ENCODE results near the gene PPIL6.

The PPIL6 gene

GRCh38 chr6:109449795-109450673 lies 9.6 kb upstream of the PPIL6 start:
- TF ChIP-seq CTCF (conservative IDR thresholded peaks at IDR 0.05; ENCODE audit: low read depth) = no peak
- ChIA-PET CTCF (no interaction called here), POLR2A (ENCODE audit: low non-redundant PET) (no interaction called here)
- no peak overlapping the region for H3K27ac ChIP-seq
- DNase-seq (ENCODE audit: low spot score) = no peak

- no peak for TF ChIP-seq CTCF (conservative IDR thresholded peaks at IDR 0.05; ENCODE audit: low read depth)
- no peak for DNase-seq (ENCODE audit: low spot score)
- POLR2A ChIA-PET (ENCODE audit: low non-redundant PET) = no interaction called here
- CTCF ChIA-PET = interaction anchor here (3.1 kb wide), 1 partner anchor 262 kb away, joined by 11 read pairs; no protein-coding TSS in a partner anchor
- peak overlapping the region; percentile 32; the same call in 1 of the 2 replicates for H3K27ac ChIP-seq
Measured at GRCh38 chr6:109449064-109449794, 8.8 kb upstream of the PPIL6 start.

- DNase-seq (ENCODE audit: low spot score) = no peak
- CTCF ChIA-PET = interaction anchor here (3.1 kb wide), 1 partner anchor 261 kb away, joined by 11 read pairs; no protein-coding TSS in a partner anchor
- no peak for TF ChIP-seq CTCF (conservative IDR thresholded peaks at IDR 0.05; ENCODE audit: low read depth)
- POLR2A ChIA-PET (ENCODE audit: low non-redundant PET) = no interaction called here
- H3K27ac ChIP-seq = peak overlapping the region; percentile 32; the same call in 1 of the 2 replicates
Measured at GRCh38 chr6:109448615-109449014, 8.2 kb upstream of the PPIL6 start.

- DNase-seq (ENCODE audit: low spot score) = no peak
Measured at GRCh38 chr6:109447878-109448555, 7.6 kb upstream of the PPIL6 start.

GRCh38 chr6:109447087-109447486 lies 6.7 kb upstream of the PPIL6 start:
- ChIA-PET POLR2A (ENCODE audit: low non-redundant PET) (no interaction called here), CTCF (interaction anchor here (0.6 to 3.1 kb wide), 4 partner anchors 64 to 259 kb away, joined by 3 to 11 read pairs (median 6); no protein-coding TSS in a partner anchor)
- no peak overlapping the region; the same call in 1 of the 2 replicates for H3K27ac ChIP-seq
- TF ChIP-seq CTCF (conservative IDR thresholded peaks at IDR 0.05; ENCODE audit: low read depth) = no peak
- no peak for DNase-seq (ENCODE audit: low spot score)

More at GRCh38 chr6:109447878-109448555, 7.6 kb upstream of the PPIL6 start:
- TF ChIP-seq CTCF (conservative IDR thresholded peaks at IDR 0.05; ENCODE audit: low read depth) = no peak
- ChIA-PET POLR2A (ENCODE audit: low non-redundant PET) (no interaction called here), CTCF (interaction anchor here (0.7 to 3.1 kb wide), 2 partner anchors 256 to 260 kb away, joined by 6 to 11 read pairs; no protein-coding TSS in a partner anchor)
- peak overlapping the region; percentile 32; the same call in 1 of the 2 replicates for H3K27ac ChIP-seq

- POLR2A ChIA-PET (ENCODE audit: low non-redundant PET) = no interaction called here
- CTCF ChIA-PET = interaction anchor here (0.6 to 3.1 kb wide), 3 partner anchors 63 to 259 kb away, joined by 3 to 11 read pairs (median 6); no protein-coding TSS in a partner anchor
Measured at GRCh38 chr6:109446541-109446940, 6.1 kb upstream of the PPIL6 start.

More at GRCh38 chr6:109446541-109446940, 6.1 kb upstream of the PPIL6 start:
- no peak for TF ChIP-seq CTCF (conservative IDR thresholded peaks at IDR 0.05; ENCODE audit: low read depth)
- no peak for DNase-seq (ENCODE audit: low spot score)
- no peak overlapping the region; the same call in 1 of the 2 replicates for H3K27ac ChIP-seq

Data from RWPE1 (cell line).